Measurements from ENCODE around the gene INTS15. TPM values are rescaled to one million over a fixed set of nuclear protein-coding genes. Genes with fewer than 3 reads are reported as not detected.

Gene INTS15
- total RNA-seq, 1 experiment from 2014 or later: 24.3 TPM

GRCh38 chr7:6551016-6551511 is 38.8 kb upstream of the INTS15 start, which contains the start of gene GRID2IP (continued):
- TF ChIP-seq ELF1 (IDR thresholded peaks at IDR 0.05; ENCODE audit: borderline replicate concordance, low read depth) (no peak), POLR2A (IDR thresholded peaks at IDR 0.05; ENCODE audit: borderline replicate concordance, extremely low read depth, insufficient read depth, insufficient read length) (no peak), REST (IDR thresholded peaks at IDR 0.05; ENCODE audit: low read depth) (no peak), CEBPB (IDR thresholded peaks at IDR 0.05; ENCODE audit: low read depth) (no peak), CBX3 (IDR thresholded peaks at IDR 0.05; ENCODE audit: low read depth) (no peak), EGR1 (IDR thresholded peaks at IDR 0.05; ENCODE audit: low read depth) (no peak), SRF (IDR thresholded peaks at IDR 0.05; ENCODE audit: low read depth) (no peak), RAD21 (IDR thresholded peaks at IDR 0.05; ENCODE audit: low read depth) (no peak)

GRCh38 chr7:6553448-6554044 is 36.3 kb upstream of the INTS15 start:
- intact Hi-C loops (cut with micrococcal nuclease): no loop called here
- Histone ChIP-seq H3K36me3 (ENCODE audit: control insufficient read depth in 1 of 2, insufficient read depth in 2 of 2, low read length in 2 of 2) (no peaks in the 10 kb centered on the region), H3K9me3 (ENCODE audit: control insufficient read depth in 1 of 2, insufficient read depth in 1 of 2, low read depth in 1 of 2, low read length in 2 of 2) (no peaks in the 10 kb centered on the region), H3K4me3 (replicated peaks in 1 of 2; ENCODE audit: low read depth in 1 of 2, low read length in 2 of 2) (no peak overlapping the region), H3K4me1 (ENCODE audit: control insufficient read depth in 1 of 2, insufficient read depth in 2 of 2, low read length in 2 of 2) (peaks cover 0 to 4% of the 10 kb centered on the region in 2 experiments; a peak in 1 of 4 replicates), H3K27ac (ENCODE audit: low read depth, low read length) (no peak overlapping the region), H3K79me2 (ENCODE audit: insufficient read depth, low read length) (no peaks in the 10 kb centered on the region), H2AFZ (ENCODE audit: low read depth, low read length, poor library complexity, severe bottlenecking) (no peak overlapping the region), H3K4me2 (ENCODE audit: low read length) (no peak overlapping the region), H4K20me1 (ENCODE audit: insufficient read depth) (no peaks in the 10 kb centered on the region), H3K9ac (ENCODE audit: low read length) (no peak overlapping the region), H3K27me3 (ENCODE audit: insufficient read depth, low read length) (no peaks in the 10 kb centered on the region), H3K9me2 (ENCODE audit: insufficient read depth) (no peaks in the 10 kb centered on the region)
- ChIA-PET POLR2A (no interaction called here), RAD21 (ENCODE audit: low non-redundant PET in 1 of 2, low total read pairs in 2 of 2, uncharacterized antibody in 2 of 2, unreplicated experiment in 2 of 2) (no interaction called here), CTCF (no interaction called here)
- peak; percentile 62 for ATAC-seq
- TF ChIP-seq CTCF (IDR thresholded peaks at IDR 0.05 in 2 of 3, conservative IDR thresholded peaks at IDR 0.05 in 1 of 3; ENCODE audit: borderline replicate concordance in 1 of 3, insufficient read depth in 1 of 3, low read depth in 2 of 3, low read length in 2 of 3) (peak in 2 of 3 experiments; percentile 48 to 57; a peak in 4 of 6 replicates), YY1 (IDR thresholded peaks at IDR 0.05; ENCODE audit: extremely low read depth, insufficient replicate concordance, low read depth, low read length) (no peak)
- BruUV-seq (replicated peaks): no TSS peak
- no peak for DNase-seq (ENCODE audit: low read depth, low spot score)

Data from HCT116 (cell line).